ENCODE data around the gene GSN.
"Not testable (repeated sequence)": the region's sequence is repeated elsewhere in the genome, so short reads cannot be mapped to it uniquely, and the experiment has no call there.

The GSN gene

GRCh38 chr9:121289772-121290370 lies 21.9 kb downstream of the GSN start:
- DNase-seq (ENCODE audit: low read depth in 2 of 2): peak in 1 of 2 donors; percentile 21
- TF ChIP-seq, protein P1, sequence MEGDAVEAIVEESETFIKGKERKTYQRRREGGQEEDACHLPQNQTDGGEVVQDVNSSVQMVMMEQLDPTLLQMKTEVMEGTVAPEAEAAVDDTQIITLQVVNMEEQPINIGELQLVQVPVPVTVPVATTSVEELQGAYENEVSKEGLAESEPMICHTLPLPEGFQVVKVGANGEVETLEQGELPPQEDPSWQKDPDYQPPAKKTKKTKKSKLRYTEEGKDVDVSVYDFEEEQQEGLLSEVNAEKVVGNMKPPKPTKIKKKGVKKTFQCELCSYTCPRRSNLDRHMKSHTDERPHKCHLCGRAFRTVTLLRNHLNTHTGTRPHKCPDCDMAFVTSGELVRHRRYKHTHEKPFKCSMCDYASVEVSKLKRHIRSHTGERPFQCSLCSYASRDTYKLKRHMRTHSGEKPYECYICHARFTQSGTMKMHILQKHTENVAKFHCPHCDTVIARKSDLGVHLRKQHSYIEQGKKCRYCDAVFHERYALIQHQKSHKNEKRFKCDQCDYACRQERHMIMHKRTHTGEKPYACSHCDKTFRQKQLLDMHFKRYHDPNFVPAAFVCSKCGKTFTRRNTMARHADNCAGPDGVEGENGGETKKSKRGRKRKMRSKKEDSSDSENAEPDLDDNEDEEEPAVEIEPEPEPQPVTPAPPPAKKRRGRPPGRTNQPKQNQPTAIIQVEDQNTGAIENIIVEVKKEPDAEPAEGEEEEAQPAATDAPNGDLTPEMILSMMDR (IDR thresholded peaks at IDR 0.05; ENCODE audit: low read depth, low read length): no peak
- H3K4me3 ChIP-seq (replicated peaks in 1 of 2; ENCODE audit: low read depth in 2 of 2, low read length in 2 of 2): no peak overlapping the region

- DNase-seq (ENCODE audit: low read depth in 2 of 2); H3K4me3 ChIP-seq (replicated peaks in 1 of 2; ENCODE audit: low read depth in 2 of 2, low read length in 2 of 2): not testable (repeated sequence)
Measured at GRCh38 chr9:121291536-121291935, 23.6 kb downstream of the GSN start.

GRCh38 chr9:121292051-121292450 lies 24.1 kb downstream of the GSN start:
- no peak overlapping the region for H3K4me3 ChIP-seq (replicated peaks in 1 of 2; ENCODE audit: low read depth in 2 of 2, low read length in 2 of 2)
- DNase-seq (ENCODE audit: low read depth in 2 of 2): no peak
- TF ChIP-seq, protein P1 (IDR thresholded peaks at IDR 0.05; ENCODE audit: low read depth, low read length): no peak

- no peak overlapping the region for H3K4me3 ChIP-seq (replicated peaks in 1 of 2; ENCODE audit: low read depth in 2 of 2, low read length in 2 of 2)
- DNase-seq (ENCODE audit: low read depth in 2 of 2): no peak
- TF ChIP-seq, protein P1 (IDR thresholded peaks at IDR 0.05; ENCODE audit: low read depth, low read length): no peak
Measured at GRCh38 chr9:121292801-121293241, 24.9 kb downstream of the GSN start.

DNA sequence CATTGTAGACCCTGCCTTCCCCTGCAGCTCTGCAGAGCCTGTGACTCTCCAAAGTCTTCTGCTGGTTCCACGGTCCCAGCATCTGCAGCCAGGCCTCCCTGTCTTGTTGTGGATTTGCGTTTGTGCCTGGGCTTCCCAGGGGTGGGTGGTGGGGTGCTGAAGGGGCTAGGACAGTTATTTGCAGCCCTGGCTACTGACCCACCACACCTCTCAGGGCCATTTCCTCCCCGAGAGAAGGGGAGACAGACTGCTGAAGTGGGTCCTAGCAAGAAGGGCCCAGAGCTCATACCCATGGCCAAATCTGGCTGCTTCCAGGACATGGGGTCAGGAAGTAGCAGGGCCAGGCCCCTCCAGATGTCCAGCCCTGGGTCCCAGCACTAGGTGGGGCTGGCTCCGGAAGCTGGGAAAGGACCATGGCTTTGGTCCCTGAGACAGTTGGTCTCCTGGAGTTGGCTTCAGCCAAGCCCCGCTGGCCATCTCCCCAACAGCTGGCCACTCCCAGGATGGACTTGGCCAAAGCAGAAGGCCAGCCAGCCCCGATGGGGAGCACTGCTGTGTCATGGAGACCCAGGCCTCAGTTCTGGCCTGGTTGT lies 26.3 kb downstream of the GSN start:
- no peak overlapping the region for H3K4me3 ChIP-seq (replicated peaks in 1 of 2; ENCODE audit: low read depth in 2 of 2, low read length in 2 of 2)
- TF ChIP-seq, protein P1 (IDR thresholded peaks at IDR 0.05; ENCODE audit: low read depth, low read length): no peak
- no peak for DNase-seq (ENCODE audit: low read depth in 2 of 2)

GRCh38 chr9:121294866-121295661 lies 27.1 kb downstream of the GSN start:
- DNase-seq (ENCODE audit: low read depth in 2 of 2): no peak
- TF ChIP-seq, protein P1 (IDR thresholded peaks at IDR 0.05; ENCODE audit: low read depth, low read length): no peak
- no peak overlapping the region for H3K4me3 ChIP-seq (replicated peaks in 1 of 2; ENCODE audit: low read depth in 2 of 2, low read length in 2 of 2)

GRCh38 chr9:121295662-121296191 lies 27.8 kb downstream of the GSN start:
- no peak for DNase-seq (ENCODE audit: low read depth in 2 of 2)
- no peak overlapping the region for H3K4me3 ChIP-seq (replicated peaks in 1 of 2; ENCODE audit: low read depth in 2 of 2, low read length in 2 of 2)
- TF ChIP-seq, protein P1 (IDR thresholded peaks at IDR 0.05; ENCODE audit: low read depth, low read length): no peak

Data from cardiac fibroblast (primary cell).